H9 (cell line): Measurements from ENCODE around the gene MCHR1. TPM values are rescaled to one million over a fixed set of nuclear protein-coding genes. Genes with fewer than 3 reads are reported as not detected.
A peak's percentile ranks its signal among the peaks of the same experiment; 100 is the strongest.

ENCODE experiments used
- DNase-seq: peaks from one replicate; pipeline ENCODE4 v3.0.0-alpha.2; 2017
- H2AFZ ChIP-seq: one replicate; pipeline ENCODE4 v1.6.1; 2013; ENCODE audit warnings: mild to moderate bottlenecking, low read length, control low read depth, moderate library complexity
- H2AK5ac ChIP-seq: 2 replicates; pipeline ENCODE4 v1.6.1; 2013; ENCODE audit warnings: low read length, control low read depth, mixed read lengths; ENCODE audit not compliant: insufficient read length
- H2BK120ac ChIP-seq: one replicate; pipeline ENCODE4 v1.6.1; 2013; ENCODE audit warnings: low read depth, mild to moderate bottlenecking, low read length, control low read depth, inconsistent platforms; ENCODE audit not compliant: poor library complexity, severe bottlenecking
- H2BK12ac ChIP-seq: 2 replicates; pipeline ENCODE4 v1.6.1; 2013; ENCODE audit warnings: low read length, control low read depth, mixed read lengths, low read depth; ENCODE audit not compliant: insufficient read length
- H2BK15ac ChIP-seq: 2 replicates; pipeline ENCODE4 v1.6.1; 2013; ENCODE audit warnings: low read depth, low read length, control low read depth
- H2BK20ac ChIP-seq: one replicate; pipeline ENCODE4 v1.6.1; 2013; ENCODE audit warnings: low read depth, mild to moderate bottlenecking, low read length, control low read depth, inconsistent platforms; ENCODE audit not compliant: poor library complexity, severe bottlenecking
- H2BK5ac ChIP-seq: 2 replicates; pipeline ENCODE4 v1.6.1; 2013; ENCODE audit warnings: low read length, control low read depth, mixed read lengths; ENCODE audit not compliant: insufficient read length
- H3K14ac ChIP-seq: 2 replicates; pipeline ENCODE4 v1.6.1; 2013; ENCODE audit warnings: low read length, control low read depth; ENCODE audit not compliant: insufficient read depth
- H3K18ac ChIP-seq: 2 replicates; pipeline ENCODE4 v1.6.1; 2013; ENCODE audit warnings: low read depth, mild to moderate bottlenecking, mixed read lengths, low read length, control low read depth; ENCODE audit not compliant: insufficient read length
- H3K23ac ChIP-seq: 2 replicates; pipeline ENCODE4 v1.6.1; 2013; ENCODE audit warnings: low read length, control low read depth, mixed read lengths, low read depth; ENCODE audit not compliant: insufficient read length
- H3K23me2 ChIP-seq: 2 replicates; pipeline ENCODE4 v1.6.1; 2013; ENCODE audit warnings: low read depth, mild to moderate bottlenecking, mixed read lengths, low read length, control low read depth; ENCODE audit not compliant: insufficient read length, poor library complexity, severe bottlenecking
- H3K27ac ChIP-seq: 2 replicates; pipeline ENCODE4 v1.5.1; 2013; ENCODE audit warnings: low read length, control low read depth, mixed read lengths, low read depth; ENCODE audit not compliant: insufficient read length
- H3K27me3 ChIP-seq: 2 replicates; pipeline ENCODE4 v1.6.1; 2013; ENCODE audit warnings: low read length, control low read depth, inconsistent platforms; ENCODE audit not compliant: insufficient read depth
- H3K4ac ChIP-seq: 2 replicates; pipeline ENCODE4 v1.6.1; 2013; ENCODE audit warnings: low read depth, mild to moderate bottlenecking, control low read depth, inconsistent platforms, low read length, moderate library complexity
- H3K4me1 ChIP-seq: 2 replicates; pipeline ENCODE4 v1.6.1; 2013; ENCODE audit warnings: low read length, control low read depth, inconsistent platforms; ENCODE audit not compliant: insufficient read depth
- H3K4me2 ChIP-seq: 2 replicates; pipeline ENCODE4 v1.6.1; 2013; ENCODE audit warnings: low read length, control low read depth, mixed read lengths; ENCODE audit not compliant: insufficient read length, insufficient read depth
- H3K56ac ChIP-seq: 2 replicates; pipeline ENCODE4 v1.6.1; 2013; ENCODE audit warnings: low read depth, mild to moderate bottlenecking, mixed read lengths, low read length, control low read depth; ENCODE audit not compliant: insufficient read length
- H3K79me1 ChIP-seq: 2 replicates; pipeline ENCODE4 v1.6.1; 2013; ENCODE audit warnings: low read depth, mild to moderate bottlenecking, moderate library complexity, low read length, control low read depth, inconsistent platforms; ENCODE audit not compliant: insufficient read depth, poor library complexity, severe bottlenecking
- H3K79me2 ChIP-seq: 2 replicates; pipeline ENCODE4 v1.6.1; 2013; ENCODE audit warnings: low read length, control low read depth, inconsistent platforms; ENCODE audit not compliant: insufficient read depth
- H3K9ac ChIP-seq: 2 replicates; pipeline ENCODE4 v1.6.1; 2013; ENCODE audit warnings: low read length, control low read depth, mixed read lengths; ENCODE audit not compliant: insufficient read length; ENCODE audit errors: extremely low read depth
- H3K9me3 ChIP-seq: one replicate; pipeline ENCODE4 v1.6.1; 2013; ENCODE audit warnings: low read depth, low read length, inconsistent platforms; ENCODE audit not compliant: control insufficient read depth
- H3T11ph ChIP-seq: one replicate; pipeline ENCODE4 v1.6.1; 2013; ENCODE audit warnings: mild to moderate bottlenecking, low read length, control low read depth, inconsistent platforms
- H4K20me1 ChIP-seq: one replicate; pipeline ENCODE4 v1.6.1; 2013; ENCODE audit not compliant: control insufficient read depth, insufficient read length, insufficient read depth
- H4K5ac ChIP-seq: 2 replicates; pipeline ENCODE4 v1.6.1; 2013; ENCODE audit warnings: low read depth, mild to moderate bottlenecking, mixed read lengths, low read length, control low read depth; ENCODE audit not compliant: insufficient read length
- H4K8ac ChIP-seq: replicated peaks from 2 replicates; pipeline ENCODE4 v1.6.1; 2013; ENCODE audit warnings: low read length, control low read depth, mixed read lengths, low read depth; ENCODE audit not compliant: insufficient read length
- H4K91ac ChIP-seq: 2 replicates; pipeline ENCODE4 v1.6.1; 2013; ENCODE audit warnings: low read depth, mild to moderate bottlenecking, moderate library complexity, mixed read lengths, low read length, control low read depth; ENCODE audit not compliant: insufficient read length
- H3K27ac Mint-ChIP-seq, 3 experiments: 2 replicates in 2 of 3; 3 replicates in 1 of 3; pipeline ENCODE4 v1.8.0; 2020 to 2021; ENCODE audit warnings: mixed read lengths in 3 of 3, mild to moderate bottlenecking in 1 of 3, moderate library complexity in 1 of 3
- H3K27me3 Mint-ChIP-seq: 2 replicates; pipeline ENCODE4 v1.8.0; 2021; ENCODE audit warnings: low read depth, mild to moderate bottlenecking, moderate library complexity, mixed read lengths
- H3K36me3 Mint-ChIP-seq, 3 experiments: 2 replicates in 2 of 3; 3 replicates in 1 of 3; pipeline ENCODE4 v1.8.0; 2020 to 2021; ENCODE audit warnings: low read depth in 3 of 3, mixed read lengths in 3 of 3; ENCODE audit not compliant: insufficient read depth in 1 of 3
- H3K4me1 Mint-ChIP-seq, 2 experiments: 2 replicates each; pipeline ENCODE4 v1.8.0; 2020; ENCODE audit warnings: mixed read lengths in 2 of 2
- H3K4me3 Mint-ChIP-seq, 2 experiments: 2 replicates in 1 of 2; 3 replicates in 1 of 2; pipeline ENCODE4 v1.8.0; 2020 to 2021; ENCODE audit warnings: mild to moderate bottlenecking in 2 of 2, mixed read lengths in 2 of 2, moderate library complexity in 1 of 2
- H3K9me3 Mint-ChIP-seq, 2 experiments: 2 replicates in 1 of 2; 3 replicates in 1 of 2; pipeline ENCODE4 v1.8.0; 2020; ENCODE audit warnings: mild to moderate bottlenecking in 2 of 2, mixed read lengths in 2 of 2, moderate library complexity in 1 of 2
- CTCF ChIP-seq: fragments of 200-600 bp; sonication (generic); conservative IDR thresholded peaks from 3 replicates; pipeline ENCODE4 v1.8.0; 2021; ENCODE audit warnings: antibody characterized with exemption, mild to moderate bottlenecking
- WGBS: extraction: QIAGEN DNeasy Blood & Tissue Kit; methylation state at CpG from one replicate; pipeline ENCODE4 v1.1.7; 2013; ENCODE audit warnings: missing lambda C conversion rate, low lambda C conversion rate, mixed read lengths; ENCODE audit not compliant: insufficient read length; ENCODE audit errors: extremely low coverage; 5-methylcytosine and 5-hydroxymethylcytosine counted together
- total RNA-seq: library from RNA; stranded (reverse); gene quantifications from 2 replicates; pipeline ENCODE4 v1.2.1, GENCODE V29; 2021

Gene MCHR1
- total RNA-seq, 1 experiment from 2014 or later: 2.9 TPM

GRCh38 chr22:40635043-40635939 lies 44.0 kb upstream of the MCHR1 start:
- Histone ChIP-seq H4K91ac (no peak overlapping the region), H3K27ac (no peak overlapping the region), H3K79me1 (peaks cover 5% of the 10 kb centered on the region), H2BK120ac (no peak overlapping the region), H3K18ac (no peak overlapping the region), H2BK5ac (no peak overlapping the region), H2BK15ac (no peak overlapping the region), H2BK12ac (no peak overlapping the region), H4K20me1 (no peaks in the 10 kb centered on the region), H3K14ac (no peak overlapping the region), H3K56ac (no peak overlapping the region), H2AFZ (no peak overlapping the region), H3K23ac (no peak overlapping the region), H3K79me2 (peaks cover 14% of the 10 kb centered on the region; the same call in 1 of the 2 replicates), H3K9ac (peak overlapping the region; percentile 55), H4K8ac (no peak overlapping the region), H3K27me3 (no peaks in the 10 kb centered on the region), H3K4ac (no peak overlapping the region), H3K9me3 (no peaks in the 10 kb centered on the region), H2BK20ac (no peak overlapping the region), H3K4me1 (peaks cover 4% of the 10 kb centered on the region; the same call in 1 of the 2 replicates), H4K5ac (no peak overlapping the region), H2AK5ac (no peak overlapping the region), H3K23me2 (peaks cover 12% of the 10 kb centered on the region), H3T11ph (no peak overlapping the region), H3K4me2 (peak overlapping the region; percentile 98)
- Mint-ChIP-seq H3K27ac (no peak overlapping the region), H3K4me3 (peak overlapping the region; percentile 88 to 92), H3K9me3 (0 out of 5 replicates have a peak, but pooled peaks cover 0 to 2% of the 10 kb centered on the region in 2 experiments), H3K27me3 (no peaks in the 10 kb centered on the region), H3K36me3 (peaks cover 0 to 4% (median 2%) of the 10 kb centered on the region in 3 experiments), H3K4me1 (peaks cover 21 to 22% of the 10 kb centered on the region in 2 experiments)
- no CpG with 5 or more reads among the region's 21 CpGs for WGBS
- no peak for TF ChIP-seq CTCF
- no peak for DNase-seq
